Osteoblast (primary cell): ENCODE measurements around the gene SNRPF. TPM values are rescaled to one million over a fixed set of nuclear protein-coding genes. Genes with fewer than 3 reads are reported as not detected.
A peak's percentile ranks its signal among the peaks of the same experiment; 100 is the strongest.

ENCODE experiments used
- DNase-seq: peaks from one replicate; pipeline ENCODE4 v3.0.0; 2011; ENCODE audit warnings: low spot score, mixed read lengths; ENCODE audit not compliant: insufficient read length; ENCODE audit errors: missing footprints
- H2AFZ ChIP-seq: 2 replicates; pipeline ENCODE4 v1.6.0; 2011; ENCODE audit warnings: mild to moderate bottlenecking, low read length
- H3K27ac ChIP-seq: 2 replicates; pipeline ENCODE4 v1.5.1; 2011; ENCODE audit warnings: mild to moderate bottlenecking, low read depth, low read length, moderate library complexity
- H3K27me3 ChIP-seq: 2 replicates; pipeline ENCODE4 v1.6.0; 2012; ENCODE audit warnings: mild to moderate bottlenecking, control low read depth, inconsistent platforms, low read length, moderate library complexity; ENCODE audit not compliant: insufficient read depth
- H3K36me3 ChIP-seq: 2 replicates; pipeline ENCODE4 v1.5.1; 2011; ENCODE audit warnings: mild to moderate bottlenecking, low read length, control low read depth, moderate library complexity; ENCODE audit not compliant: insufficient read depth
- H3K4me1 ChIP-seq: 2 replicates; pipeline ENCODE4 v1.5.1; 2011; ENCODE audit warnings: mild to moderate bottlenecking, low read length, control low read depth, moderate library complexity; ENCODE audit not compliant: insufficient read depth
- H3K4me2 ChIP-seq: 2 replicates; pipeline ENCODE4 v1.6.0; 2011; ENCODE audit warnings: mild to moderate bottlenecking, low read length; ENCODE audit not compliant: insufficient read depth
- H3K4me3 ChIP-seq: fragments of 200-600 bp; sonication (generic); 3 replicates; pipeline ENCODE4 v1.5.1; 2012; ENCODE audit warnings: mild to moderate bottlenecking, low read length, inconsistent platforms; ENCODE audit not compliant: insufficient read depth
- H3K79me2 ChIP-seq: 2 replicates; pipeline ENCODE4 v1.6.0; 2012; ENCODE audit warnings: mild to moderate bottlenecking, low read length, control low read depth, inconsistent platforms; ENCODE audit not compliant: insufficient read depth
- H3K9me3 ChIP-seq: 2 replicates; pipeline ENCODE4 v1.5.1; 2011; ENCODE audit warnings: low read depth, low read length, control low read depth
- H4K20me1 ChIP-seq: 2 replicates; pipeline ENCODE4 v1.6.0; 2012; ENCODE audit warnings: mild to moderate bottlenecking, low read length, control low read depth; ENCODE audit not compliant: insufficient read depth
- CTCF ChIP-seq: IDR thresholded peaks from 2 replicates; pipeline ENCODE4 v1.5.1; 2011; ENCODE audit warnings: mild to moderate bottlenecking, low read depth, low read length, moderate library complexity; ENCODE audit errors: extremely low read depth
- total RNA-seq: library from RNA; depleted of rRNA; stranded (reverse); fragments of >200 nt; gene quantifications from 2 replicates; pipeline ENCODE4 v1.2.3, GENCODE V29; 2012

SNRPF gene
- total RNA-seq, 1 donor, result 6.2 TPM

DNA sequence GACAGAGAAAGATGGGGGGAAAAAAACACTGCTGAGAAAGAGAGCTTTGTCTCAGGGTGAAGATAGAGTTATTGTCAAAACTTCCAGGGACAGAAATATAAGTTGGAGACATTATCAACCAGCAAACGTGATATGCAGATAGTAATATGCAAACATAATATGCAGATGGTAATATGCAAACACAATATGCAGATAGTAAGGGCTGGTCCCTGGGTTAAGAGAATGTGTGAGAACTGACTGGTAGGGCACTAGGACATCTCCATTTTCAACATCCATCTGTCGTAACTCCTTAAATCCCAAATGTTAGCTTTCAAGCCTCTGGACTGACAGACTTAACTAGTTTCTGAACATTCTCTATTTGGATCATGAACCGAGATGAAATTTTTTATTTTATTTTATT is 32.2 kb downstream of the SNRPF start:
- no peak for DNase-seq
- Histone ChIP-seq H3K9me3 (no peaks in the 10 kb centered on the region), H3K4me3 (no peak overlapping the region), H3K27me3 (peaks cover 14% of the 10 kb centered on the region), H2AFZ (no peak overlapping the region), H3K27ac (no peak overlapping the region), H3K4me1 (no peaks in the 10 kb centered on the region), H3K79me2 (no peaks in the 10 kb centered on the region), H4K20me1 (no peaks in the 10 kb centered on the region), H3K36me3 (no peaks in the 10 kb centered on the region), H3K4me2 (no peak overlapping the region)
- TF ChIP-seq CTCF, result no peak

- H3K4me2 ChIP-seq, result no peak overlapping the region
Observed at GRCh38 chr12:95896846-95897245, 38.1 kb downstream of the SNRPF start.

DNA sequence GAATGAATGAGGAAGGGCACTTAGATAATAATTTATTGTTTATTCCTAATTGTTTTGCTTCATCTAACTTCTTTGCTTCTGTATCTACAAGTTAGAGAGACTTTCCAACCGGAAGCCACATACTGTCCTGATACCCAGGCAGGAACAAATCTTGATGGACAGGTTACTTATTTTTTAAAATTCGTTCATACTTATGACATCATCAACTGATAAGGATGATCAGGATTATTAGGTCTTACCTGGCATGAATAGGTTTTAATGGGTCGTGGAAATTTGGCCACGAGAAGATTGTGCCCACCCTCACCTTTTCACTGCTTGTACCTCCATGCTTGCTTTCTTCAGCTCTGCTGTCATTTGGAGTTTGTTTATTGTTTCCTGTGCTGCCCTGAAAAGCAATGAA is 39.3 kb downstream of the SNRPF start:
- no peak for DNase-seq
- Histone ChIP-seq H3K4me3 (no peak overlapping the region), H3K4me2 (no peak overlapping the region), H4K20me1 (no peaks in the 10 kb centered on the region), H3K9me3 (no peaks in the 10 kb centered on the region), H3K36me3 (no peaks in the 10 kb centered on the region), H3K27me3 (peaks cover 25% of the 10 kb centered on the region), H3K4me1 (no peaks in the 10 kb centered on the region), H2AFZ (no peak overlapping the region), H3K27ac (no peak overlapping the region), H3K79me2 (no peaks in the 10 kb centered on the region)
- no peak for TF ChIP-seq CTCF

More at GRCh38 chr12:95896846-95897245, 38.1 kb downstream of the SNRPF start:
- H2AFZ ChIP-seq, result no peak overlapping the region
- no peaks in the 10 kb centered on the region for H4K20me1 ChIP-seq
- H3K79me2 ChIP-seq, result no peaks in the 10 kb centered on the region
- no peak for DNase-seq
- peaks cover 23% of the 10 kb centered on the region for H3K27me3 ChIP-seq
- no peaks in the 10 kb centered on the region for H3K4me1 ChIP-seq
- TF ChIP-seq CTCF, result no peak
- no peaks in the 10 kb centered on the region for H3K36me3 ChIP-seq
- no peaks in the 10 kb centered on the region for H3K9me3 ChIP-seq
- H3K4me3 ChIP-seq, result no peak overlapping the region
- H3K27ac ChIP-seq, result no peak overlapping the region

- Histone ChIP-seq H3K9me3 (no peaks in the 10 kb centered on the region), H3K4me1 (peaks cover 2% of the 10 kb centered on the region), H3K27me3 (peaks cover 17% of the 10 kb centered on the region), H3K27ac (no peak overlapping the region), H2AFZ (no peak overlapping the region), H3K36me3 (no peaks in the 10 kb centered on the region), H4K20me1 (no peaks in the 10 kb centered on the region), H3K4me2 (no peak overlapping the region), H3K79me2 (no peaks in the 10 kb centered on the region), H3K4me3 (no peak overlapping the region)
- peak; percentile 87 for DNase-seq
- TF ChIP-seq CTCF, result no peak
Observed at GRCh38 chr12:95908573-95908972, 49.8 kb downstream of the SNRPF start.
